Stimulated activated CD8-positive, alpha-beta memory T cell treated with anti-CD3 and anti-CD28 coated beads, Interleukin-12 subunit alpha, Interleukin-12 subunit beta, amount 100 ng/mL, for 24 hours (primary cell): ENCODE data around the gene BEND7.
A peak's percentile ranks its signal among the peaks of the same experiment; 100 is the strongest.
"Not testable (repeated sequence)": the region's sequence is repeated elsewhere in the genome, so short reads cannot be mapped to it uniquely, and the experiment has no call there.

ENCODE experiments used
- DNase-seq: peaks from one replicate; pipeline ENCODE4 v3.0.0-alpha.2; 2020; ENCODE audit errors: extremely low read depth

BEND7 gene

GRCh38 chr10:13483073-13483472 is 45.7 kb downstream of the BEND7 start:
- DNase-seq, result no peak

DNA sequence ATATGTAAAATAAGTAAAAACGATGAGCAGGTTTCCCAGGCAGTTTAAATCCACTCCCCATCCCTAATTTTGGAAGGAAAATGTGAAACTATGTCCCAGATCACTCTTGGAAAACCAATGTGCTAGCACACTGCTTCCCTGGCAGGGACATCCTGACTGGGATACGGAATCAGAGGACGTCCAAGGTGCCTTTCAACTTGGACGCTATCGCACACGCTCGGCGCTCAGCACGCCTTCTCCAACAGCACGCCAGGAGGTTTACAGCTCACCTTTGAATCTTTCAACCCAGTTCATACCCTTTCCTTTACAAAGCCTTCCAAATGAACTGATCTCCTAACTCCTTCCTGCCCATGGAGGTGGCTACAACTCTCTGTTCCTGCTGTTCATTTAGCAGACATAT is 47.1 kb downstream of the BEND7 start:
- no peak for DNase-seq

DNA sequence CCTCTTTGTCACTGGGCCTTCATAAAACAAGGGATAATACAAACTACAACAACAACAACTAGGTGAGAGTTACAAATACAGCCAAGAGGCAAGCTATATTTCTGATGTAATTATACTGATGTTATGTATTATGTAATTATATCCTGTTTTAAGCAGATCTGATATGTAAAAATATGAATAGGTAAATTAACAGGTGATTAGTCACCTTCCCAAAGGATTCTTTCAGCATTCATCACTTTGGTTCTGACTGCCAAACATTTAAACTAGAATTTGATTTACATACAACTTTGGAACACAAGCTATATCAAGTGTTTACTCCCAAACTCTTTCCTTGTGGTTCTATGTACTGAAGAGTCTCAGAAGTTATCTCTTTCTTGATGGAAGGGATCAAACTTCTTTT is 53.7 kb downstream of the BEND7 start:
- no peak for DNase-seq

GRCh38 chr10:13473986-13474385 is 54.8 kb downstream of the BEND7 start:
- DNase-seq, result no peak

- DNase-seq, result no peak
Measured at GRCh38 chr10:13472359-13472758, 56.5 kb downstream of the BEND7 start.

GRCh38 chr10:13470270-13470669 is 58.5 kb downstream of the BEND7 start:
- DNase-seq, result no peak

DNA sequence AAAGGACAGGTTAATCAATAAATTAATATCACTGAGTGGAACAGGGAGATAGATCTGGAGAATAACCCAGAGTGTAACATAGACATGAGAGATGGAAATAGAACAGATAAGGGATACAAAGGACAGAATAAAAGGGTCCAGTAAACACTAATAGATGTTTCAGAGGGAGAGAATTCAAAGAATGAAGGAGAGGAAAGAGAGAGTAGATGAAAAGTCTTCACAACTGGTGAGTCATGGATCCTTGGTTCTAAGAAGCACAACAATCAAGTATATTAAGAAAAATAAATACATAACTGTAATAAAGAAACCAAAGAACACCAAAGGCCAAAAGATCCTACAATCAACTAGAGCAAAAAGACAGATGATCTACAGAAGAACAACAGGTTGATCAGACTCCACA is 66.3 kb downstream of the BEND7 start:
- DNase-seq, result no peak

- no peak for DNase-seq
Measured at GRCh38 chr10:13458687-13459012, 70.2 kb downstream of the BEND7 start.

GRCh38 chr10:13457958-13458686 is 70.7 kb downstream of the BEND7 start:
- no peak for DNase-seq

DNA sequence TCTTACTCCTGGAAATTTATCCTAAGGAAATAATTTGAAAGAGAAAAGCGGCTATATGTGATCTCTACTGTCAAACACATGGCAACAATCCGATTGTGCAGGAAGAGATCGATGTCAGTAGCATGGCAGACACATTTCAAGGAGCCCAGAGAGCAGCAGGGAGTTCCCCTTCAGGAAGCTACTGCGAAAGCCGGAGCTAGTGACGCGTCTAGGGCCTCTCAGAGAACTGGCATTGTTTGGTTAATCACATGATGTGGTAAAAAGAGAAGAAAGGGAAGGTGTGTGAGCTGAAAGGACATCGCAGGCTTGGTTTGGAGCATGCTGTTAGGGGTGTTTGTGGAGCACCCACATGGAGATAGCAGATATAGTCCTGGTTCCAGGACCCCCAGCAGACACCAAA is 74.9 kb downstream of the BEND7 start:
- no peak for DNase-seq

GRCh38 chr10:13450069-13450468 is 78.7 kb downstream of the BEND7 start:
- DNase-seq, result no peak

DNA sequence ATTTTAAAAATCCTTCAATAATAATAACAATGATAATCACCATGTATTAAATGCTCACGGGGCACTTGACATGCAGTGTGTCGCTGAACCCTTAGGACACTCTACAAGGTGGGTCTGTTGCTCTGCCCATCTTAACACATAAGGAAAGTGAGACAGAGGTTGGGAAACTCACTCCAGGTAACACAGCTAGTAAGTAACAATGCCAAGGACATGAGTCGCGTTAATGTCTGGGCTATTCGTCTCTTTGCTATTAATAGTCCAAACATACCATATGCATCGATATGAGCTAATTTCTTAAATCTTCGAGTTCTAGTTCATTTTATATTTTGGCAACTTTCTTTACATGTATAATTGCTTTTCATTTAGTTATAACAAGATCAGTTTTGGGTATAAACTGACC is 79.5 kb downstream of the BEND7 start:
- DNase-seq, result no peak

DNA sequence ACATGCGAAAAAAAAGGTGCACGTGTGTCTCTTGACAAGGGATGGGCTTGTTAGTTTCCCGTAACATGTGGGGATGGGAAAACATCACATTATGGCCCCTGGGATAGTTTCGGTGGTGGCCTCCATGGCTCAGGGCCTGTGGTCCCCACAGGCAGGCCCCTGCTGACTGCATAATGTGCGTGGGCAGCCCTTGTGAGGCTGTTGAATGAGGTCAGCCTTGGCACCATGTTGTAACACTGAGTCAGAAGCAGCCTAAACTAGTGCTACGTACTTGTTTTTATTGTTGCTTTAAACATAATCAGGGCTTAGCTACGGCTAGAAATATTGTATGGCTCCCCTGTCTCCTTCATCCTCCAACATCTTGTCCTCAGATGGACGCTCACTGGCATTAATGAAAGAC is 80.6 kb downstream of the BEND7 start:
- no peak for DNase-seq

- DNase-seq, result no peak
Measured at GRCh38 chr10:13445656-13446400, 83.0 kb downstream of the BEND7 start.

DNA sequence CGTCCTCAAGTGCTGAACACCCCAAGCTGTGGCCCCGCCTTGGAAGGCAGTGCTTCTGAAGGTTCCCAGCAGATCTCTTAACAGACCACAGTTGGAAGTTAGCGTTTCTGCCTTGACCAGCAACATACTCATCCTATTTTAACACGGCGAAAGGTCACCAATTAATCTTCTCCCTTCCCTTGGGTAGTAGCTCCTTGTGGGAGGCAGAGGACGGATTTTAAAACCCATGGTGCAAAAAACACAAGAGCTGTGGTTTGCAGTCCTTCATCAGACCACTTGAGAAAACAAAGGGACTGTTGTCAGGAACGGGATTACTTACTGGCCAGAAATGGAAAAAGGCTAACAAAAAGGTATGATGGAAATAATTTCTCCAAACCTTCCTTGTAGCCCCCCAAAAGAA is 87.3 kb downstream of the BEND7 start:
- DNase-seq, result no peak

GRCh38 chr10:13440185-13441061 is 88.4 kb downstream of the BEND7 start:
- DNase-seq, result peak; percentile 25

DNA sequence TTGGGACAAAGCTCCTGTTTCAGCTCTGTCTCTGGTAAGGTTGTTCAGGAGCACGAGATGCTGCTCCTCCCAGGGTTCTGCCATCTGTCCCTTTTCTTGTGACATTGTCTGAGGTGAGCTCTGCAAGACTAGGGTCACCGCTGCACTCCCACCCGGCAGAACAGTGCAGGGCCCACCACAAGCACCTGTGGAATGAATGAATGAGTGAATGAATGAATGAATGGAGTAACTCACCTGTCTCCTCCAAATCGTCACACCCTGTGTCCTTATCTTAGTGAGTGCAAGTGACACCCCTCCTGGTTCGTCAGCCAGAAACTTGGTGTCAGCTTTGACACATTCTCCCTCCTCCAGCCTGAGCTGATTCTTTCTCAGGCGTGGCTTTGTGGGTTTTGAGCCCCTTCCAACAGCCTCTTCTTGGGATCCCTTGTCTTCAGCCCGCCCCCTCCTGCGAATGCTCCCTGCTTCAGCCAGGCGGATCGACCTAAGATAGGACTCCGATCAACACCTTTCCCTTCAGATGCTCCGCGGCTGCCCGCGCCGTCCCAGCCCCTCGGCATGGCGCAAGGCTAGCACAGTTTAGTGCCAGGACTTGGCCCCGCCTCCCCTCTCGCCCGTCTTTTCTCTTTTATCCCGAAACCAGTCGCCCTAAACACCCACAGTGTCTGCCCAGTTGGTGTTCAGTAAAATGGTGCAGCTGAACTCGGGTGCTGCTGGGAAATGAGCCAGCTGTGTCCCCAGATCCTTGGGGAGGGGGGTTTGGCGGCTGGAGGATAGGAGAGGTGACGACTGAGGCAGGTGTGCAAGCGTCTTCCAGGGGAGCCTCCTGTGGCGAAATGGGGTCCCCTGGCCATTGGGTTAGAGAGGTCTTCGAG is 89.3 kb downstream of the BEND7 start:
- no peak for DNase-seq

DNA sequence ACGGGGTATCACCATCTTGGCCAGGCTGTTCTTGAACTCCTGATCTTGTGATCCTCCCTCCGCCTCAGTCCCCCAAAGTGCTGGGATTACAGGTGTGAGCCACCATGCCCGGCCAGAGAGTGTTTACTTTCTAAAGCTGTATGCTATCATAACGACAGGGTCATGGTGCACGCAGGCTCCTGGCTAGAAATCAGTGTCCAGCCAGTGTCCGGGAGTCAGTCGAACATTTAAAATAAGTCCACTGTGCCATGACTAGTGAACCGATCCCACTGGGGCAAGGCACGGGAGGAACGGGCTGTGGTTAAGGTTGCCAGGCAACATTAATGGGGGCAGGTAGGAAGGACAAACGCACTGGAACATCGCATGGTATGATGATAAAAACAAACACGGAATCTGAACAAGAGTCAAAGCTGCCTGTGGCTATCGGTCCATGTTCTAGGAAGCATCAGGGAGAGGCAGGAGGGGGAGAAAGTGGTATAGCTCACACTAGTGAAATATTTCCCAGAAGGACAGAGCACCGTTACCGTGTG is 91.7 kb downstream of the BEND7 start:
- DNase-seq, result no peak

DNA sequence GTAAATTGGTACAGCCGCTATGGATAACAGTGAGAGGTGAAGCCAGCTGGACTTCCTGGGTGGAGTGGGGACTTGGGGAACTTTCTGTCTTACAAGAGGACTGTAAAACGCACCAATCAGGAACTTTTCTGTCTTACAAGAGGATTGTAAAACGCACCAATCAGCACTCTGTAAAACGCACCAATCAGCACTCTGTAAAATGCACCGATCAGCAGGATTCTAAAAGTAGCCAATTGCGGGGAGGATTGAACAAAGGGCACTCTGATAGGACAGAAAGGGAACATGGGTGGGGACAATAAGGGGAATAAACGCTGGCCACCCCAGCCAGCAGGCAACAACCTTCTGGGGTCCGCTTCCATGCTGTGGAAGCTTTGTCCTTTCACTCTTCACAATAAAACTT is 100.9 kb downstream of the BEND7 start:
- DNase-seq, result not testable (repeated sequence)

GRCh38 chr10:13425397-13425796 is 103.4 kb downstream of the BEND7 start:
- DNase-seq, result no peak

DNA sequence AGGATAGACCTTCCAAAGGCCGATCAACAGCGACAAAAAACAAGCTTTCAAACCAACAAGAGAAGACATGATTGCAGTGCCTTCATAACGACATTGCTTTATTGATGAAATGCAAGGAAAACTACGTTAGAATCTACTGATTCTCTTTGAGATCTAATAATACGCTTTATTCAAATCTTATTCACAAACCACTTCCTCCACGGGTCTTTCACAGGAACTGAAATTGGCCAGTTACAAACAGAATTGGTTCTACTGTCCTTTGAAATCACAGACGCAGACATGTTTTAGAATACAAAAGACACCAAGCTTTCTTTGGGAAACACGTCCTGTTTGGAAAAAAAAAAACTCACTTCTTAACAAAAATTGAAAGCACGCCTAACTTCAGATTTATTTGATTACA is 106.0 kb downstream of the BEND7 start:
- no peak for DNase-seq
